Prostate gland (tissue), 2 donors: Measurements from ENCODE around the gene FOSL2. TPM values are rescaled to one million over a fixed set of nuclear protein-coding genes. Genes with fewer than 3 reads are reported as not detected.

Source experiments
- DNase-seq: peaks from one replicate; pipeline ENCODE4 v3.0.0-alpha.2; 2019; ENCODE audit warnings: low spot score
- H3K27ac ChIP-seq, 2 donors: fragments of 200-600 bp; sonication (generic); 2 replicates each; pipeline ENCODE4 v1.5.1; 2017 to 2019
- H3K27me3 ChIP-seq: fragments of 200-600 bp; sonication (generic); replicated peaks from 2 replicates; pipeline ENCODE4 v1.5.1; 2019; ENCODE audit not compliant: insufficient read depth
- H3K36me3 ChIP-seq, 2 donors: fragments of 200-600 bp; sonication (generic); 1 replicate in 1 of 2; 2 replicates in 1 of 2; pipeline versions ENCODE4 v1.5.1 to v1.8.1; 2017 to 2019
- H3K4me1 ChIP-seq: fragments of 200-600 bp; sonication (generic); replicated peaks from 2 replicates; pipeline ENCODE4 v1.5.1; 2019
- H3K4me3 ChIP-seq, 2 donors: fragments of 200-600 bp; sonication (generic); 2 replicates each; pipeline ENCODE4 v1.5.1; 2017 to 2019
- H3K9me3 ChIP-seq: fragments of 200-600 bp; sonication (generic); 2 replicates; pipeline ENCODE4 v1.5.1; 2017
- POLR2A ChIP-seq: fragments of 450-650 bp; IDR thresholded peaks from one replicate; pipeline ENCODE4 v1.6.1; 2016; ENCODE audit warnings: antibody characterized with exemption, mild to moderate bottlenecking
- POLR2AphosphoS5 ChIP-seq: sonication (generic); formaldehyde crosslinking; IDR thresholded peaks from one replicate; pipeline ENCODE4 v1.6.1; 2017; ENCODE audit warnings: antibody characterized with exemption
- WGBS: methylation state at CpG from one replicate; pipeline ENCODE4 v1.1.5; 2018; 5-methylcytosine and 5-hydroxymethylcytosine counted together
- intact Hi-C: fragments of 100-400 bp; cut with DNase I; formaldehyde crosslinking; loops from one replicate; pipeline ENCODE4 v1.14.2; 2022
- total RNA-seq, 2 donors: library from RNA; depleted of rRNA; stranded (reverse); fragments of >200 nt; gene quantifications; one replicate each; pipeline ENCODE4 v1.1.0, GENCODE V29; 2016
- TF ChIP-seq, protein P1 (sequence below), 4 experiments: fragments of 200-600 bp in 2 of 4; fragments of 450-650 bp in 2 of 4; sonication (generic) in 2 of 4; IDR thresholded peaks; 1 replicate in 3 of 4; 2 replicates in 1 of 4; pipeline ENCODE4 v1.5.1; 2016 to 2019; ENCODE audit warnings: antibody characterized with exemption in 4 of 4, mild to moderate bottlenecking in 2 of 4, moderate library complexity in 2 of 4

The FOSL2 gene
- total RNA-seq, 2 donors from 2014 or later = 57.4 to 94.2 TPM

DNA sequence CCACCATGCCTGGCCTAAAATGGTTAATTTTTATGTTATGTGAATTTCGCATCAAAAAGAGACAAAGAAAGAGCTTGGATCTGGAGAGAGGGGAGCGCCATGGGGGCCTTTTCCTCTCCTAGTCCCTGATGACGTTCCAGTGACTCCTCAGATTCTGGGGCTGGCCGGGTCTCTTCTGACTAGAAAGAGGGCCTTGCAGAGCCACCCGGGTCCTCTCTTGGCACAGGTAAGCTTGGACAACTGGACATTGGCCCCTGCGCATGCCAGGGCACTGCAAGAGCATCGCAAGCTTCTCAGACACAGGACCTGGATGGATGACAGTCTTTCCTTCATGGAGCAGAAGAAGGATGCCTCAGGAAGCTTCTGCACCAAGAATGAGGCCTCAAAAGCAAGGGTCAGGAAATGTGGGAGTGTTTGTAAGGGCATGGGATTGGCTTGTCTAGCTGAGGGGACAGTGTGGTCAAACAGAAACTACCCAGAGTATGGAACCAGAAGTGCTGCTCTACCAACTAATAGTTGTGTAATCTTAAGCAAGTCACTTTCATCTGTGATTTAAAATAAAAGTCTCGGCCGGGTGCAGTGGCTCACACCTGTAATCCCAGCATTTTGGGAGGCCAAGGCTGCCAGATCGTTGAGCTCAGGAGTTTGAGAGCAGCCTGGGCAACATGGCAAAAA, 35.2 kb downstream of the FOSL2 start:
- Histone ChIP-seq H3K36me3 (no peaks in the 10 kb centered on the region), H3K27me3 (no peaks in the 10 kb centered on the region), H3K9me3 (no peaks in the 10 kb centered on the region), H3K27ac (no peak overlapping the region), H3K4me3 (no peak overlapping the region), H3K4me1 (no peaks in the 10 kb centered on the region)
- WGBS = 88% methylated on average over 10 of the region's 10 CpGs
- DNase-seq = no peak
- intact Hi-C loops = no loop called here
- TF ChIP-seq POLR2A (no peak), POLR2AphosphoS5 (no peak)
- TF ChIP-seq, protein P1, sequence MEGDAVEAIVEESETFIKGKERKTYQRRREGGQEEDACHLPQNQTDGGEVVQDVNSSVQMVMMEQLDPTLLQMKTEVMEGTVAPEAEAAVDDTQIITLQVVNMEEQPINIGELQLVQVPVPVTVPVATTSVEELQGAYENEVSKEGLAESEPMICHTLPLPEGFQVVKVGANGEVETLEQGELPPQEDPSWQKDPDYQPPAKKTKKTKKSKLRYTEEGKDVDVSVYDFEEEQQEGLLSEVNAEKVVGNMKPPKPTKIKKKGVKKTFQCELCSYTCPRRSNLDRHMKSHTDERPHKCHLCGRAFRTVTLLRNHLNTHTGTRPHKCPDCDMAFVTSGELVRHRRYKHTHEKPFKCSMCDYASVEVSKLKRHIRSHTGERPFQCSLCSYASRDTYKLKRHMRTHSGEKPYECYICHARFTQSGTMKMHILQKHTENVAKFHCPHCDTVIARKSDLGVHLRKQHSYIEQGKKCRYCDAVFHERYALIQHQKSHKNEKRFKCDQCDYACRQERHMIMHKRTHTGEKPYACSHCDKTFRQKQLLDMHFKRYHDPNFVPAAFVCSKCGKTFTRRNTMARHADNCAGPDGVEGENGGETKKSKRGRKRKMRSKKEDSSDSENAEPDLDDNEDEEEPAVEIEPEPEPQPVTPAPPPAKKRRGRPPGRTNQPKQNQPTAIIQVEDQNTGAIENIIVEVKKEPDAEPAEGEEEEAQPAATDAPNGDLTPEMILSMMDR (IDR thresholded peaks at IDR 0.05) = no peak

DNA sequence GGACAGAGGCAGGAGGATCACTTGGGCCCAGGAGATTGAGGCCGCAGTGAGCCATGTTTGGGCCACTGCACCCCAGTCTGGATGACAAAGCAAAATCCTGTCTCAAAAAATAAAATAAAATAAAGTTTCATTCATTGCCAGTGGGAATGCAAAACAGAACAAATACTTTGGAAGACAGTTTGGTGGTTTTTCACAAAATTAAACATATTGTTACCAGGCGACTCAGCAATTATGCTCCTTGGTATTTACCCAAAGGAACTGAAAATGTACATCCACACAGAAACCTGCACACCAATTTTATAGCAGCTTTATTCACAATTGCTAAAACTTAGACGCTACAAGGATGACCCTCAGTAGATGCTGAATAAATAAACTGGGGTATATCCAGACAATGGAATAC, 35.8 kb downstream of the FOSL2 start:
- WGBS = 76% methylated on average over 3 of the region's 3 CpGs
- intact Hi-C loops = no loop called here
- H3K27ac ChIP-seq = no peak overlapping the region

DNA sequence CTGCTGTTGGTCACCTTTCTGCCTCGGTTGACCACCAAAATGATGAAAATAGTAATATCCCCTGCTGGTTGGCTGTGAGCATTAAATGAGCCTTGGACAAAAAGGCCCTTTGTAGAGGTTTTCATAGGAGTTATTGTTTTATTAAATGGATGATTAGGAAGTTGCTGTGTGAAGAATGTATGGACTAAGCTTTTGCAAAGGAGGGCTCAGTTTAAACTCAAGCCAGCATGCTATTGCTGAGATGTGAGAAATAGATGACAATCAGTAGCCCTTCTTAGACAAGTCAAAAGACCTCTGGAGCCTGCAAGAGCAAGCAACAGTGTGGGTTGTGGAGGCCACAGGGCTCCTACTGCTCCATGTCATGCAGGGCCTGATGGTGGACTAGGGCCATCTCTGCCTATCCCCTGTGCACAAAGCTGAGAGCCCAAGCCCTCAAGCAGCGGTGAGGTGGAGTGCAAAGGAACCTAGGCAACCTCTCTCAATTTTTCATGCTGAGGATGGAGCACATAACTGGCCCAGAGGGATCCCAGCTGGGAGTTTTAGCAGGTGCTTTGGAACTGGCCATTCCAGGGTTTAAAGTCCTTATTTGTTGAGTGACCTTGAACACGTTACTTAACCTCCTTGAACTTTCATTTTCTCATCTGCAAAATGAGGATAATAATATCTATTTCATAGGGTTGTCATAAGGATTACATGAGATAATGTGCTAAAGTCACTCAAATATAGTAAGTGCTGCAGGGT, 37.1 kb downstream of the FOSL2 start:
- 95% methylated on average over 3 of the region's 3 CpGs for WGBS
- DNase-seq = no peak
- TF ChIP-seq, protein P1 (IDR thresholded peaks at IDR 0.05) = no peak
- TF ChIP-seq POLR2A (no peak), POLR2AphosphoS5 (no peak)
- intact Hi-C loops = no loop called here
- Histone ChIP-seq H3K9me3 (no peaks in the 10 kb centered on the region), H3K27me3 (no peaks in the 10 kb centered on the region), H3K36me3 (no peaks in the 10 kb centered on the region), H3K4me1 (no peaks in the 10 kb centered on the region), H3K4me3 (no peak overlapping the region), H3K27ac (no peak overlapping the region)

More for the DNA sequence above, 35.8 kb downstream of the FOSL2 start:
- no peaks in the 10 kb centered on the region for H3K36me3 ChIP-seq
- H3K27me3 ChIP-seq = no peaks in the 10 kb centered on the region
- no peak for TF ChIP-seq POLR2A
- TF ChIP-seq, protein P1 (IDR thresholded peaks at IDR 0.05) = no peak
- no peak for TF ChIP-seq POLR2AphosphoS5
- no peaks in the 10 kb centered on the region for H3K9me3 ChIP-seq
- H3K4me3 ChIP-seq = no peak overlapping the region
- DNase-seq = no peak
- no peaks in the 10 kb centered on the region for H3K4me1 ChIP-seq

DNA sequence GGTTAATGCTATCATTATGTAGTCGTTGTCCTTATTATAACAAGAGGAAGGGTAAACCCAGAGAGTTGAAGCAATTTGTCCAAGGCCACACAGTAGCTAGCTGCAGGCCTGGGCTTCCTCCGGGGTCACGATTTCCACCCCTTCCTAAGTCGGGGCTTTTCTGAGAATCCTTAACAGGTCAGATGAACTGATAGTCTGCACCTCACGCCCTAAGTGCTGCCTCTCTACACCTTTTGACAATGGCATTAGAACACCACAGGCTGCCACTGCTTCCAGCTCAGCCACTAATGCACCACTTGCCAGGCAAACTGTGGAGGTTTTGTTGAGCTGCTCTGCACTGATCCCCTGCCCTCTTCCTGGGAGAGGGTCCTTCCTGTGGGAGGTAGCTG, 37.7 kb downstream of the FOSL2 start:
- no peaks in the 10 kb centered on the region for H3K36me3 ChIP-seq
- no peak for DNase-seq
- no peak overlapping the region for H3K27ac ChIP-seq
- WGBS = 93% methylated on average over 5 of the region's 5 CpGs
- H3K27me3 ChIP-seq = no peaks in the 10 kb centered on the region
- H3K4me3 ChIP-seq = no peak overlapping the region
- intact Hi-C loops = no loop called here
- no peaks in the 10 kb centered on the region for H3K4me1 ChIP-seq
- TF ChIP-seq, protein P1 (IDR thresholded peaks at IDR 0.05) = no peak
- no peak for TF ChIP-seq POLR2A
- no peak for TF ChIP-seq POLR2AphosphoS5
- no peaks in the 10 kb centered on the region for H3K9me3 ChIP-seq
